ENCODE results near the gene KLRC4.
A peak's percentile ranks its signal among the peaks of the same experiment; 100 is the strongest.
"Not testable (repeated sequence)": the region's sequence is repeated elsewhere in the genome, so short reads cannot be mapped to it uniquely, and the experiment has no call there.

Gene KLRC4

GRCh38 chr12:10396176-10396575 is 13.4 kb downstream of the KLRC4 start:
- not testable (repeated sequence) for DNase-seq

GRCh38 chr12:10395390-10395998 is 14.1 kb downstream of the KLRC4 start:
- DNase-seq: no peak

- peak; percentile 61 for DNase-seq
These were observed 14.9 kb downstream of the KLRC4 start for GRCh38 chr12:10394531-10395152.

- DNase-seq: no peak
These were observed 16.3 kb downstream of the KLRC4 start for GRCh38 chr12:10393291-10393690.

- DNase-seq: peak; percentile 53
These were observed 17.1 kb downstream of the KLRC4 start for GRCh38 chr12:10392394-10392930.

- DNase-seq: not testable (repeated sequence)
These were observed 18.6 kb downstream of the KLRC4 start for GRCh38 chr12:10390991-10391390.

- DNase-seq: no peak
These were observed 19.7 kb downstream of the KLRC4 start, which contains the start of gene KLRK1 for GRCh38 chr12:10389904-10390303. Gene KLRK1 (minus strand): TSS chr12:10390041. CDS start chr12:10388810, 1,231 bp downstream.

GRCh38 chr12:10388624-10389413 is 20.7 kb downstream of the KLRC4 start:
- DNase-seq: no peak

GRCh38 chr12:10387498-10387897 is 22.1 kb downstream of the KLRC4 start:
- DNase-seq: not testable (repeated sequence)

- no peak for DNase-seq
These were observed 22.7 kb downstream of the KLRC4 start for GRCh38 chr12:10386857-10387256.

GRCh38 chr12:10385166-10385613 is 24.4 kb downstream of the KLRC4 start:
- DNase-seq: no peak

GRCh38 chr12:10384191-10384590 is 25.4 kb downstream of the KLRC4 start:
- DNase-seq: no peak

- no peak for DNase-seq
These were observed 27.5 kb downstream of the KLRC4 start for GRCh38 chr12:10381928-10382628.

GRCh38 chr12:10378737-10379136 is 30.8 kb downstream of the KLRC4 start:
- not testable (repeated sequence) for DNase-seq

GRCh38 chr12:10374624-10375018 is 34.9 kb downstream of the KLRC4 start:
- DNase-seq: no peak

- no peak for DNase-seq
These were observed 37.0 kb downstream of the KLRC4 start for GRCh38 chr12:10372559-10372958.

GRCh38 chr12:10371893-10372535 is 37.5 kb downstream of the KLRC4 start:
- DNase-seq: not testable (repeated sequence)

- DNase-seq: no peak
These were observed 39.8 kb downstream of the KLRC4 start for GRCh38 chr12:10369557-10370415.

- DNase-seq: no peak
These were observed 41.1 kb downstream of the KLRC4 start for GRCh38 chr12:10368206-10369171.

GRCh38 chr12:10367714-10368113 is 41.8 kb downstream of the KLRC4 start:
- not testable (repeated sequence) for DNase-seq
